ENCODE data around the gene AP1M1. TPM values are rescaled to one million over a fixed set of nuclear protein-coding genes. Genes with fewer than 3 reads are reported as not detected.
A peak's percentile ranks its signal among the peaks of the same experiment; 100 is the strongest.
"Not testable (repeated sequence)": the region's sequence is repeated elsewhere in the genome, so short reads cannot be mapped to it uniquely, and the experiment has no call there.

AP1M1 gene
- total and polyA plus RNA-seq, 2 of the 4 experiments (the other 2 are of a cell fraction), result 85.1 to 99.1 TPM

GRCh38 chr19:16178866-16179265 lies 18.8 kb upstream of the AP1M1 start:
- H3K18ac ChIP-seq (ENCODE audit: low read depth, low read length); H3K4ac ChIP-seq (ENCODE audit: low read depth, low read length); H3K4me1 ChIP-seq (ENCODE audit: control insufficient read depth, insufficient read depth, low read length); H2AK9ac ChIP-seq (replicated peaks; ENCODE audit: low read depth, low read length, poor library complexity); DNase-seq; H3K23ac ChIP-seq (ENCODE audit: low read depth, low read length); H3K9me1 ChIP-seq (ENCODE audit: insufficient read depth, low read length); H3K4me2 ChIP-seq (ENCODE audit: low read depth, low read length); H2AFZ ChIP-seq (replicated peaks; ENCODE audit: low read length, poor library complexity); H2BK5ac ChIP-seq (ENCODE audit: low read depth, low read length, poor library complexity, severe bottlenecking); H4K8ac ChIP-seq (ENCODE audit: low read depth in 2 of 2, low read length in 2 of 2); H4K5ac ChIP-seq (ENCODE audit: low read depth, low read length); dilution Hi-C loops (cut with HindIII; ENCODE audit: low sequenced_read_pairs, unreplicated experiment); H3K4me3 ChIP-seq (ENCODE audit: insufficient read depth, low read depth, low read length); H2BK20ac ChIP-seq (ENCODE audit: low read depth, low read length); H4K91ac ChIP-seq (ENCODE audit: insufficient read depth, low read depth, low read length); H3K9ac ChIP-seq (ENCODE audit: low read depth, low read length); H3K79me1 ChIP-seq (ENCODE audit: low read depth in 1 of 2, low read length in 2 of 2); CTCF ChIA-PET; H3K56ac ChIP-seq (ENCODE audit: extremely low read depth, insufficient read depth, low read length); H3K36me3 ChIP-seq (ENCODE audit: control insufficient read depth, insufficient read depth, low read length); POLR2A ChIA-PET (ENCODE audit: unreplicated experiment); H3K14ac ChIP-seq (replicated peaks; ENCODE audit: low read depth, low read length); H3K9me3 ChIP-seq (ENCODE audit: control insufficient read depth, insufficient read depth, low read length); H3K27ac ChIP-seq (ENCODE audit: insufficient read depth, low read length); BruUV-seq (replicated peaks); H3K27me3 ChIP-seq (ENCODE audit: control insufficient read depth, insufficient read depth, low read length); H4K20me1 ChIP-seq (ENCODE audit: insufficient read depth, low read length); H2BK15ac ChIP-seq (ENCODE audit: low read depth, low read length); ATAC-seq (ENCODE audit: low read depth); H2BK120ac ChIP-seq (ENCODE audit: low read depth, low read length); intact Hi-C loops (cut with micrococcal nuclease): not testable (repeated sequence)
- peak overlapping the region; percentile 16; the same call in 1 of the 2 replicates for H2AK5ac ChIP-seq (ENCODE audit: low read depth, low read length)
- in situ Hi-C loops (cut with MboI; ENCODE audit: low sequenced_read_pairs), result loop anchor here (5.0 to 25.0 kb wide), 5 partner anchors 137 to 1067 kb away; partner anchors contain the start of genes AKAP8L, CYP4F3 and SYDE1
- WGBS, 2 experiments (ENCODE audit: extremely low coverage in 2 of 2, insufficient read length in 1 of 2), result no CpG with 5 or more reads among the region's 5 CpGs

Data from IMR-90 (cell line).